ENCODE results near the gene CRELD2. TPM values are rescaled to one million over a fixed set of nuclear protein-coding genes. Genes with fewer than 3 reads are reported as not detected.

CRELD2 gene
- total and polyA plus RNA-seq, 2 of the 8 experiments (the other 6 are each of a cell fraction or from before 2014, with no cell fraction given), result 24.5 to 36.6 TPM

Small RNAs within 50 kb of the gene (microRNA-seq; reads per million reads assigned to microRNA genes)
- 0 reads per million in 2 experiments for gene MIR6821 (ENCODE audit: borderline microRNAs expressed in 2 of 2, borderline number of aligned reads in 2 of 2, borderline replicate concordance in 1 of 2)

Small RNAs within 50 kb of the gene (small RNA-seq; reads per million reads assigned to genes)
- not detected for gene MIR6821 (ENCODE audit: insufficient read depth)

Other genes starting within 250 kb of the CRELD2 start
- gene BRD1, start 90.8 kb upstream of the CRELD2 start, total RNA-seq (2021; fragmentation: NEBNext Ultra II Directional; extraction: Animal tissue kit (Norgen Biotek cat#: 25700)), result 34.0 and 35.7 TPM in 2 replicates
- 6.8 and 11.4 TPM in 2 replicates for gene BRD1, start 90.8 kb upstream of the CRELD2 start, polyA plus RNA-seq (2011; rRNA removed)
- gene ZBED4, start 64.8 kb upstream of the CRELD2 start, total RNA-seq (2021; fragmentation: NEBNext Ultra II Directional; extraction: Animal tissue kit (Norgen Biotek cat#: 25700)), result 28.3 TPM in 2 replicates
- gene ZBED4, start 64.8 kb upstream of the CRELD2 start, polyA plus RNA-seq (2011; rRNA removed), result 11.0 and 14.5 TPM in 2 replicates
- 22.5 and 25.0 TPM in 2 replicates for gene ALG12, start 196 bp upstream of the CRELD2 start, total RNA-seq (2021; fragmentation: NEBNext Ultra II Directional; extraction: Animal tissue kit (Norgen Biotek cat#: 25700))
- 13.4 and 24.1 TPM in 2 replicates for gene ALG12, start 196 bp upstream of the CRELD2 start, polyA plus RNA-seq (2011; rRNA removed)
- gene PIM3, start 42.1 kb downstream of the CRELD2 start, total RNA-seq (2021; fragmentation: NEBNext Ultra II Directional; extraction: Animal tissue kit (Norgen Biotek cat#: 25700)), result 30.0 and 31.2 TPM in 2 replicates
- 22.6 and 40.2 TPM in 2 replicates for gene PIM3, start 42.1 kb downstream of the CRELD2 start, polyA plus RNA-seq (2011; rRNA removed)
- gene IL17REL, start 94.1 kb downstream of the CRELD2 start, total RNA-seq (2021; fragmentation: NEBNext Ultra II Directional; extraction: Animal tissue kit (Norgen Biotek cat#: 25700)), result 0.08 and 0.20 TPM in 2 replicates
- gene IL17REL, start 94.1 kb downstream of the CRELD2 start, polyA plus RNA-seq (2011; rRNA removed), result 0.15 and 0.17 TPM in 2 replicates
- gene TTLL8, start 139.7 kb downstream of the CRELD2 start, total RNA-seq (2021; fragmentation: NEBNext Ultra II Directional; extraction: Animal tissue kit (Norgen Biotek cat#: 25700)), result not detected in 2 replicates
- gene TTLL8, start 139.7 kb downstream of the CRELD2 start, polyA plus RNA-seq (2011; rRNA removed), result not detected in 2 replicates
- not detected in 2 replicates for gene MLC1, start 166.8 kb downstream of the CRELD2 start, total RNA-seq (2021; fragmentation: NEBNext Ultra II Directional; extraction: Animal tissue kit (Norgen Biotek cat#: 25700))
- 0.17 and 0.20 TPM in 2 replicates for gene MLC1, start 166.8 kb downstream of the CRELD2 start, polyA plus RNA-seq (2011; rRNA removed)
- not detected in 2 replicates for gene MOV10L1, start 171.4 kb downstream of the CRELD2 start, total RNA-seq (2021; fragmentation: NEBNext Ultra II Directional; extraction: Animal tissue kit (Norgen Biotek cat#: 25700))
- 0.13 and 0.32 TPM in 2 replicates for gene MOV10L1, start 171.4 kb downstream of the CRELD2 start, polyA plus RNA-seq (2011; rRNA removed)